Measurements from ENCODE around the gene MMGT1. TPM values are rescaled to one million over a fixed set of nuclear protein-coding genes. Genes with fewer than 3 reads are reported as not detected.

Gene MMGT1
- 10 to 100 TPM in 4 of 6 donors, 1 to 10 TPM in 2; 6.7 to 15.6 (median 11.7) TPM for total RNA-seq
- 1 to 10 TPM; 1.4 to 7.0 TPM for polyA plus RNA-seq

GRCh38 chrX:135973548-135974278 lies at the start of gene MMGT1:
Gene MMGT1 (minus strand): TSS chrX:135973988. CDS start chrX:135973675, 313 bp downstream.
- peak within 1 kb of the TSS; percentile 70 to 82 (median 80) for H3K27ac ChIP-seq
- H3K27me3 ChIP-seq: no peaks in the 10 kb centered on the region
- TF ChIP-seq, protein P1, sequence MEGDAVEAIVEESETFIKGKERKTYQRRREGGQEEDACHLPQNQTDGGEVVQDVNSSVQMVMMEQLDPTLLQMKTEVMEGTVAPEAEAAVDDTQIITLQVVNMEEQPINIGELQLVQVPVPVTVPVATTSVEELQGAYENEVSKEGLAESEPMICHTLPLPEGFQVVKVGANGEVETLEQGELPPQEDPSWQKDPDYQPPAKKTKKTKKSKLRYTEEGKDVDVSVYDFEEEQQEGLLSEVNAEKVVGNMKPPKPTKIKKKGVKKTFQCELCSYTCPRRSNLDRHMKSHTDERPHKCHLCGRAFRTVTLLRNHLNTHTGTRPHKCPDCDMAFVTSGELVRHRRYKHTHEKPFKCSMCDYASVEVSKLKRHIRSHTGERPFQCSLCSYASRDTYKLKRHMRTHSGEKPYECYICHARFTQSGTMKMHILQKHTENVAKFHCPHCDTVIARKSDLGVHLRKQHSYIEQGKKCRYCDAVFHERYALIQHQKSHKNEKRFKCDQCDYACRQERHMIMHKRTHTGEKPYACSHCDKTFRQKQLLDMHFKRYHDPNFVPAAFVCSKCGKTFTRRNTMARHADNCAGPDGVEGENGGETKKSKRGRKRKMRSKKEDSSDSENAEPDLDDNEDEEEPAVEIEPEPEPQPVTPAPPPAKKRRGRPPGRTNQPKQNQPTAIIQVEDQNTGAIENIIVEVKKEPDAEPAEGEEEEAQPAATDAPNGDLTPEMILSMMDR (IDR thresholded peaks at IDR 0.05): no peak
- intact Hi-C loops (cut with DNase I): no loop called here
- WGBS, 2 donors: 0 to 28% methylated on average over 51 of the region's 65 CpGs
- DNase-seq (peak; percentile 75 to 88 (median 84)), FAIRE-seq (no peak), ATAC-seq (peak; percentile 86 to 93 (median 90))
- peak within 1 kb of the TSS; percentile 19 to 59 (median 40) for H3K4me3 ChIP-seq
- peaks cover 0 to 6% (median 0%) of the 10 kb centered on the region in 3 donors for H3K4me1 ChIP-seq
- H3K36me3 ChIP-seq: no peaks in the 10 kb centered on the region
- H3K9me3 ChIP-seq: no peaks in the 10 kb centered on the region

GRCh38 chrX:136021903-136022302 lies 48.1 kb upstream of the MMGT1 start:
- no peak overlapping the region for H3K4me3 ChIP-seq
- intact Hi-C loops (cut with DNase I): no loop called here
- TF ChIP-seq, protein P1 (IDR thresholded peaks at IDR 0.05): no peak
- no peaks in the 10 kb centered on the region for H3K27me3 ChIP-seq
- H3K4me1 ChIP-seq: no peaks in the 10 kb centered on the region
- ATAC-seq: no peak
- no peaks in the 10 kb centered on the region for H3K9me3 ChIP-seq
- no peak overlapping the region for H3K27ac ChIP-seq
- FAIRE-seq: no peak
- no peaks in the 10 kb centered on the region for H3K36me3 ChIP-seq
- DNase-seq: no peak
- 44 to 63% methylated on average over 1 of the region's 1 CpG for WGBS, 2 donors

GRCh38 chrX:136021160-136021559 lies 47.4 kb upstream of the MMGT1 start:
- Histone ChIP-seq H3K27me3 (no peaks in the 10 kb centered on the region), H3K27ac (no peak overlapping the region), H3K4me3 (no peak overlapping the region), H3K36me3 (no peaks in the 10 kb centered on the region), H3K4me1 (no peaks in the 10 kb centered on the region), H3K9me3 (no peaks in the 10 kb centered on the region)
- no peak for DNase-seq
- WGBS, 2 donors: 85 to 100% methylated on average over 1 of the region's 1 CpG
- FAIRE-seq: no peak
- ATAC-seq: no peak
- intact Hi-C loops (cut with DNase I): no loop called here
- TF ChIP-seq, protein P1 (IDR thresholded peaks at IDR 0.05): no peak

DNA sequence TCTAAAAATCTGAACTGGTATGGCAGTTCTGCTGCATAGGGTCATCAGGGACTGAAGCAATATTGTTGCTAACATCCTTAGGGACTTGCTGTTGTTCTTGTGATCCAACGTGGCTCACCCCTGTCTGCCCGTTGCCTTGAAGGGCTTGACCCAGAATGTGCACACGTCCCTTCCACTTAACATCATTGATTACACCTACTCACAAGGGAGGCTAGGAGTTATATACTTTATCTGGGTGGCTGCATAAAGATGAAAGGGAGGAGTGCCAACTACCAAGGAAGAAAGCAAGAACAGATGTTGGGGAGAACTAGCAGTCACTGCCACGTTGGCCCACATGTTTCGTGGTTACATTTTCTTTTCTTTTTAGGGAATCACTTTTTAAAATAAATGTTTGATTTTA lies 45.4 kb upstream of the MMGT1 start:
- Histone ChIP-seq H3K27me3 (no peaks in the 10 kb centered on the region), H3K36me3 (no peaks in the 10 kb centered on the region), H3K4me3 (no peak overlapping the region), H3K9me3 (no peaks in the 10 kb centered on the region), H3K27ac (no peak overlapping the region), H3K4me1 (no peaks in the 10 kb centered on the region)
- intact Hi-C loops (cut with DNase I): no loop called here
- ATAC-seq (no peak), DNase-seq (no peak), FAIRE-seq (no peak)
- TF ChIP-seq, protein P1 (IDR thresholded peaks at IDR 0.05): no peak
- 65 to 79% methylated on average over 5 of the region's 5 CpGs for WGBS, 2 donors

DNA sequence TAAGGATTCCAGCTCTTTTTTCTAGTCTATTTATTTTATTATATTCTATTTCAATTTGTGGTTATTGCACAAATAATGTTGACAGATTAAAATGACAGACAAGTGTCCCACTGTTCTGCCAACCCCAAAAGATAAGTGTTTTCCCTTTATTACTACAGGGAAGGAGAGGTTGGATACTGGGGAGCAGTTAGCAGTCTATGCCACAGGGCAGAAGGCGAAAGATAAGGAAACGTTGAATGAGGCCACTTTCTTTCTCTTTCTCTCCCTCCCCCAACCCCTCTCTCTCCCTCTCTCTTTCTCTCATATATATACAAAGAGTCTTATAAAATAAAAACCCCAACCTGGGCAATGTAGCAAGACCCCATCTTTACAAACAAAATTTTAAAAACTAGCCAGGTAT lies 43.1 kb upstream of the MMGT1 start:
- H3K27me3 ChIP-seq: peaks cover 0 to 7% (median 0%) of the 10 kb centered on the region in 4 donors
- intact Hi-C loops (cut with DNase I): no loop called here
- no peak for DNase-seq
- TF ChIP-seq, protein P1 (IDR thresholded peaks at IDR 0.05): no peak
- peak; percentile 80 for FAIRE-seq
- ATAC-seq: no peak
- no peaks in the 10 kb centered on the region for H3K36me3 ChIP-seq
- H3K4me3 ChIP-seq: no peak overlapping the region
- 65 to 90% methylated on average over 2 of the region's 2 CpGs for WGBS, 2 donors
- H3K4me1 ChIP-seq: no peaks in the 10 kb centered on the region
- no peak overlapping the region for H3K27ac ChIP-seq
- H3K9me3 ChIP-seq: no peaks in the 10 kb centered on the region
